Ovary (tissue), 3 donors: ENCODE data around the gene MED26.

Source experiments
- CTCF ChIP-seq, 3 donors: fragments of 450-650 bp in 2 of 3; fragments of 200-600 bp in 1 of 3; IDR thresholded peaks; one replicate each; pipeline versions ENCODE4 v1.5.1 to v1.8.0; 2016 to 2022; ENCODE audit warnings: antibody characterized with exemption in 3 of 3, mild to moderate bottlenecking in 1 of 3
- EP300 ChIP-seq: sonication (generic); formaldehyde crosslinking; IDR thresholded peaks from one replicate; pipeline ENCODE4 v1.6.1; 2017; ENCODE audit warnings: antibody characterized with exemption
- donor health status: DM: no; HTN: no; CAD: no.

DNA sequence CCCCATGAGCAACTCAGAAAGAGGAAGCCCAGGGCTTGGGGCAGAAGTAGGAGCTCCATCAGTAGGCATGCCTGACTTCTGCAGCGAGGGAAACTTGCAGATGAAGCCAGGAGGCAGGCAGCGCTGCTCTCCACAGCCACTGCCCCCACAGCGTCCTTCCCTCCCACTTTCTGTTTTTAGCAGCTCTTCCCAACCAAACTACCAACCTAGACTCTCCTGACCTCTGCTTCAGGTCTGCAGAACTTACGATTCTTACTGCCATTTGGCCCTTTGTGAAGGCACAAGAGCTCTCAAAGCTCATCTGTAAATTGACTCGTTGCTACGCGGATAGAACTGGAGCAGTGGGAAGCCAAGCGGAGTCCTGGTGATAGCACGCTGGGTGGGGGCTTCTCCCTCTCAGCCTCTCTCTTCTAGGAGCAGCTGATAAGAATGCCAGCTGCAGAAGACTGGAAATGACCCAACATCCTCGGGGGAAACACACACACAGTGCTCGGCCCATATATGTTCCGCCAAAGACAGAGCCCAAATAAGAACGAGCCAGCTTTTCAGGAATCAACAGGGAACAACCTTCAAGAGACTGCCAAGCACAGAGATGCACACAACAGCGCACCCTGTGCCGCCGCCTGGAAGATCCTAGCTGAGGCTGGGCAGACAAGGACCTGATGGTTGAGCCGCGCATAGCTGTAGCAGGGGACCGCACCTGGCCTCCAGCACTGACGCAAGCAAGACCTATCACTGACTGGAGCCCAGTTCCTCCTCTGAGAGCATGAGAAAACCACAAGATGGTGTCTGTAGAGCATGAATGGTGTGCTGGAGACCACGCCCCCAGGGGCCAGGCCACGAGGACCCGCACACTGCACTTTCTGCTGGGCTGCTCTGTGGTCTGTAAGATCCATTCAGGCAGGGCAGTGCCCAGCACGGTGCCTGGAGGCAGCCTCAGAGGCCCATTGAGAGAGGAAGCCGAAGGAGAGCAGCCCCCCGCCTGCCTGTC, 39.9 kb downstream of the MED26 start:
- TF ChIP-seq CTCF (IDR thresholded peaks at IDR 0.05) (no peak), EP300 (no peak)
